Measurements from ENCODE around the gene KIAA1549.

DNA sequence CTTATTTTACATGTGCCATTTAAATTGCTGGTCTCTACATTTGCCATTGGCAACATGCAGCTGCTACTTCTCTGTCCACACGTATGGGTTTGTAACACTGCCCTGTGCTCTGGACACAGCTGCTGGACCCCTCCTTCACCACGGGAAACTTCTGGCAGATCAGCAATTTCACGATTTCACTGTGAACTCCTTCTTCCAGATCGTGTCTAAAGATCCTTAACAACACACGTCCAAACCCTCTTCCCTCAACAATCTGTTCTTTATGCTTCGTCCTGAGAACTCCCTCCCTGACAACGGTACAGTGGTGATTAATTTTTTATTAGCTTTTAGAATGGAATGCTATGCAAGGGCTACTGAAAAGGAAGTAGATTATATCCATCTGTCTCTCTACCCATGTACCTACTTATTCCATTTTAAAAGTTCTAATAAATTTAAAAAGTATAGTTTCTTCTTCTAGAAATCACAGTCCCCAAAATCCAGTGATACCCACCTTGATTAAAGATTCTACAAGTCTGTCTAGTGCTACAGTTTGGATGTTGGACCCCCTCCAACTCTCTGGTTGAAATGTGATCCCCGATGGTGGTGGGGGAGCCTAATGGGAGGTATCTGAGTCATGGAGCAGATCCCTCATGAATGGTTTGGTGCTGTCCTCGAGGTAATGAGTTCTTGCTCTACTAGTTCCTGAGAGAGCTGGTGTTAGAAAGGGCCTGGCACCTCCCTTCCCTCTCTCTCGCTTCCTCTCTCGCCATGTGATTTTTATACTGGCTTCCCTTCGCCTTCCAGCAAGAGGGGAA, 81.0 kb downstream of the KIAA1549 start:
- TF ChIP-seq, protein P1, sequence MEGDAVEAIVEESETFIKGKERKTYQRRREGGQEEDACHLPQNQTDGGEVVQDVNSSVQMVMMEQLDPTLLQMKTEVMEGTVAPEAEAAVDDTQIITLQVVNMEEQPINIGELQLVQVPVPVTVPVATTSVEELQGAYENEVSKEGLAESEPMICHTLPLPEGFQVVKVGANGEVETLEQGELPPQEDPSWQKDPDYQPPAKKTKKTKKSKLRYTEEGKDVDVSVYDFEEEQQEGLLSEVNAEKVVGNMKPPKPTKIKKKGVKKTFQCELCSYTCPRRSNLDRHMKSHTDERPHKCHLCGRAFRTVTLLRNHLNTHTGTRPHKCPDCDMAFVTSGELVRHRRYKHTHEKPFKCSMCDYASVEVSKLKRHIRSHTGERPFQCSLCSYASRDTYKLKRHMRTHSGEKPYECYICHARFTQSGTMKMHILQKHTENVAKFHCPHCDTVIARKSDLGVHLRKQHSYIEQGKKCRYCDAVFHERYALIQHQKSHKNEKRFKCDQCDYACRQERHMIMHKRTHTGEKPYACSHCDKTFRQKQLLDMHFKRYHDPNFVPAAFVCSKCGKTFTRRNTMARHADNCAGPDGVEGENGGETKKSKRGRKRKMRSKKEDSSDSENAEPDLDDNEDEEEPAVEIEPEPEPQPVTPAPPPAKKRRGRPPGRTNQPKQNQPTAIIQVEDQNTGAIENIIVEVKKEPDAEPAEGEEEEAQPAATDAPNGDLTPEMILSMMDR (IDR thresholded peaks at IDR 0.05) = no peak
- TF ChIP-seq POLR2AphosphoS5 (IDR thresholded peaks at IDR 0.05) (no peak), POLR2A (IDR thresholded peaks at IDR 0.05) (no peak)
